Measurements from ENCODE around the gene C1GALT1C1L. TPM values are rescaled to one million over a fixed set of nuclear protein-coding genes. Genes with fewer than 3 reads are reported as not detected.
A peak's percentile ranks its signal among the peaks of the same experiment; 100 is the strongest.
"Not testable (repeated sequence)": the region's sequence is repeated elsewhere in the genome, so short reads cannot be mapped to it uniquely, and the experiment has no call there.

The C1GALT1C1L gene
- total RNA-seq, 4 donors from 2014 or later = 1.5 to 3.7 (median 3.7) TPM; not detected in 1

DNA sequence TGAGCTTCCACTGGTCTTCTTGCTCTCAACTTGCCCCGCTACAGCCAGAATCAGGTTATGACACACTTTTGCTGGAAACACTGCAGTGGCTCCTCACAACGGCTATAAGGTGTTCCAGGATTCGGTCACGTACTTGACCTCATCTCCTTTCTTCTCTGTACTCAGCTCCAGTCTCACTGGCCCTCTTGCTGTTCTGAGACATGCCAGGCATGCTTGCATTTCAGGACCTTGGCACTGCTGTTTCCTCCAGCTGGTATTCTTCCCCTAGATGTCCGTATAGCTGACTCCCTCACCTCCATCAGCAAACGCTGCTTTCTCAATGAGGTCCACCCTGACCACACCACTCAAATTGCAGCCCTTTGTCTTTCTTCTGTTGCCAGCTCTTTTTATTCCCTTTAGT lies 31.9 kb upstream of the C1GALT1C1L start:
- H3K4me1 ChIP-seq = peaks cover 0 to 5% of the 10 kb centered on the region in 2 donors
- no peak overlapping the region for H3K4me3 ChIP-seq
- H3K36me3 ChIP-seq = no peaks in the 10 kb centered on the region
- peak overlapping the region; percentile 74 to 82 for H3K27ac ChIP-seq
- no peak for DNase-seq
- TF ChIP-seq, protein P1, sequence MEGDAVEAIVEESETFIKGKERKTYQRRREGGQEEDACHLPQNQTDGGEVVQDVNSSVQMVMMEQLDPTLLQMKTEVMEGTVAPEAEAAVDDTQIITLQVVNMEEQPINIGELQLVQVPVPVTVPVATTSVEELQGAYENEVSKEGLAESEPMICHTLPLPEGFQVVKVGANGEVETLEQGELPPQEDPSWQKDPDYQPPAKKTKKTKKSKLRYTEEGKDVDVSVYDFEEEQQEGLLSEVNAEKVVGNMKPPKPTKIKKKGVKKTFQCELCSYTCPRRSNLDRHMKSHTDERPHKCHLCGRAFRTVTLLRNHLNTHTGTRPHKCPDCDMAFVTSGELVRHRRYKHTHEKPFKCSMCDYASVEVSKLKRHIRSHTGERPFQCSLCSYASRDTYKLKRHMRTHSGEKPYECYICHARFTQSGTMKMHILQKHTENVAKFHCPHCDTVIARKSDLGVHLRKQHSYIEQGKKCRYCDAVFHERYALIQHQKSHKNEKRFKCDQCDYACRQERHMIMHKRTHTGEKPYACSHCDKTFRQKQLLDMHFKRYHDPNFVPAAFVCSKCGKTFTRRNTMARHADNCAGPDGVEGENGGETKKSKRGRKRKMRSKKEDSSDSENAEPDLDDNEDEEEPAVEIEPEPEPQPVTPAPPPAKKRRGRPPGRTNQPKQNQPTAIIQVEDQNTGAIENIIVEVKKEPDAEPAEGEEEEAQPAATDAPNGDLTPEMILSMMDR (IDR thresholded peaks at IDR 0.05) = no peak
- no peak for TF ChIP-seq POLR2A (IDR thresholded peaks at IDR 0.05)
- no peaks in the 10 kb centered on the region for H3K27me3 ChIP-seq
- intact Hi-C loops (cut with DNase I; ENCODE audit: low total_unique reads) = no loop called here
- H3K9me3 ChIP-seq = no peaks in the 10 kb centered on the region

DNA sequence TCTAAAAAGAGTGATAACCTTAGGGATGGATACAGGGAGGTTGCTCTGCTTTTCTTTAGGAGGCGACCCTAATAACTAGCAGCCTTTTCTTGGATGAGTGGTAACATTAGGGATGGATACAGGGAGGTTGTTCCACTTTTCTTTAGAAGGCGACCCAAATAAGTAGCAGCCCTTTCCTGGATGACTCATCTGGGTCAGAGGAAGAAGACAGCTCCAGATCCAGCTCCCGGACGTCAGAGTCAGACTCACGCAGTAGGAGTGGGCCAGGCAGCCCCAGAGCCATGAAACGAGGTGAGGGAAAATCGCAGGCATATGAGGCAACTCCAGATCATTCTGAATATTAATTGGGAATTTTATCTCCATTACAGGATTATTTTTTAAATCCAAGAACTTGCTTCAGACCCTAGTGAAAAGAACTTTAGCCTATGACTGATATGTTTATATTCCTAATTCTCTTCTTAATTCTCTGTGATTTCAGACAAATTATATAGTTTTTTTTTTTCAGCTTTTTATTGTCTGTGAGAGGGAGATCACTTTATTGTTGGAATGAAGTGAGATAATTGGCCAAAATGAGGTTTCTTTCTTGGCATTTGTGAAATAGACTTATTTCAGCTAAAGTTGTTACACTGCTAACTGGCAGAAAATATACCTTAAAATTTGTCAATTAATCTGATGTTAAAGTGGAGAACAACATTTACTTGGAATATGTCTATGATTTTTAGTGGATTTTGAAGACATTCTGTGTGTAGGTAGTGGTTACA lies 31.2 kb upstream of the C1GALT1C1L start:
- intact Hi-C loops (cut with DNase I; ENCODE audit: low total_unique reads) = no loop called here
- Histone ChIP-seq H3K27ac (peak overlapping the region; percentile 74 to 82), H3K36me3 (no peaks in the 10 kb centered on the region), H3K4me3 (no peak overlapping the region), H3K4me1 (peaks cover 0 to 5% of the 10 kb centered on the region in 2 donors), H3K9me3 (no peaks in the 10 kb centered on the region), H3K27me3 (no peaks in the 10 kb centered on the region)
- TF ChIP-seq, protein P1 (IDR thresholded peaks at IDR 0.05) = no peak
- no peak for TF ChIP-seq POLR2A (IDR thresholded peaks at IDR 0.05)
- peak; percentile 75 to 84 for DNase-seq

- intact Hi-C loops (cut with DNase I; ENCODE audit: low total_unique reads) = no loop called here
- H3K4me3 ChIP-seq = no peak overlapping the region
- no peaks in the 10 kb centered on the region for H3K36me3 ChIP-seq
- no peak overlapping the region for H3K27ac ChIP-seq
- no peaks in the 10 kb centered on the region for H3K9me3 ChIP-seq
- TF ChIP-seq, protein P1 (IDR thresholded peaks at IDR 0.05) = no peak
- no peak for TF ChIP-seq POLR2A (IDR thresholded peaks at IDR 0.05)
- H3K4me1 ChIP-seq = peaks cover 0 to 3% of the 10 kb centered on the region in 2 donors
- H3K27me3 ChIP-seq = no peaks in the 10 kb centered on the region
- DNase-seq = no peak
Observed at GRCh38 chr2:43701111-43701510, 24.9 kb upstream of the C1GALT1C1L start.

- Histone ChIP-seq H3K36me3 (no peaks in the 10 kb centered on the region), H3K27ac (no peak overlapping the region), H3K4me1 (peaks cover 0 to 3% of the 10 kb centered on the region in 2 donors), H3K4me3 (no peak overlapping the region), H3K9me3 (no peaks in the 10 kb centered on the region), H3K27me3 (no peaks in the 10 kb centered on the region)
- DNase-seq = no peak
- intact Hi-C loops (cut with DNase I; ENCODE audit: low total_unique reads) = no loop called here
- TF ChIP-seq, protein P1 (IDR thresholded peaks at IDR 0.05) = no peak
- TF ChIP-seq POLR2A (IDR thresholded peaks at IDR 0.05) = no peak
Observed at GRCh38 chr2:43699761-43700160, 23.5 kb upstream of the C1GALT1C1L start.

DNA sequence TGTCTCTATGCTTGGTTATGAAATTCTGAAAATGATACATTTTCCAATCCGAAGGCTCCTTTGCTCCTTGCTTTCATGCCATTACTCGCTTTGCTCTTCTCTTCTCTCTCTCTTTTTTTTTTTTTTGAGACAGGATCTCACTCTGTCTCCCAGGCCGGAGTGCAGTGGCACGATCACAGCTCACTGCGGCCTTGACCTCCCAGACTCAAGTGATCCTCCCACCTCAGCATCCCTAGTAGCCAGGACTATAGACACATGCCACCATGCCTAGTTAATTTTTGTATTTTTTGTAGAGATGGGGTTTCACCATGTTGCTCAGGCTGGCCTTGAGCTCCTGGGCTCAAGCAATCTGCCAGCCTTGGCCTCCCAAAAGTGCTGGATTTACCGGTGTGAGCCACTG lies 21.9 kb upstream of the C1GALT1C1L start:
- DNase-seq; intact Hi-C loops (cut with DNase I; ENCODE audit: low total_unique reads); H3K4me1 ChIP-seq; H3K36me3 ChIP-seq; H3K27me3 ChIP-seq; H3K27ac ChIP-seq; H3K4me3 ChIP-seq; H3K9me3 ChIP-seq: not testable (repeated sequence)
